Osteocyte (in vitro differentiated cells): ENCODE results near the gene KLF6. TPM values are rescaled to one million over a fixed set of nuclear protein-coding genes. Genes with fewer than 3 reads are reported as not detected.

Source experiments
- DNase-seq: peaks from one replicate; pipeline ENCODE4 v3.0.0; 2021; ENCODE audit warnings: mixed read lengths; ENCODE audit not compliant: unreplicated experiment; ENCODE audit errors: extremely low spot score
- H3K27ac Mint-ChIP-seq: one replicate; pipeline ENCODE4 v1.8.0; 2021; ENCODE audit warnings: mild to moderate bottlenecking, mixed read lengths; ENCODE audit not compliant: unreplicated experiment
- H3K27me3 Mint-ChIP-seq: one replicate; pipeline ENCODE4 v1.8.0; 2021; ENCODE audit warnings: mixed read lengths; ENCODE audit not compliant: unreplicated experiment
- H3K36me3 Mint-ChIP-seq: one replicate; pipeline ENCODE4 v1.8.0; 2021; ENCODE audit warnings: mixed read lengths; ENCODE audit not compliant: unreplicated experiment
- H3K4me1 Mint-ChIP-seq: one replicate; pipeline ENCODE4 v1.8.0; 2021; ENCODE audit warnings: mixed read lengths; ENCODE audit not compliant: unreplicated experiment
- H3K4me3 Mint-ChIP-seq: one replicate; pipeline ENCODE4 v1.8.0; 2021; ENCODE audit warnings: mild to moderate bottlenecking, moderate library complexity, mixed read lengths; ENCODE audit not compliant: unreplicated experiment
- H3K9me3 Mint-ChIP-seq: one replicate; pipeline ENCODE4 v1.8.0; 2021; ENCODE audit warnings: mixed read lengths; ENCODE audit not compliant: unreplicated experiment
- CTCF ChIP-seq: fragments of 200-600 bp; sonication (generic); IDR thresholded peaks from 2 replicates; pipeline ENCODE4 v1.5.0; 2021; ENCODE audit warnings: antibody characterized with exemption, mild to moderate bottlenecking, moderate library complexity
- total RNA-seq: library from RNA; stranded (reverse); gene quantifications from 2 replicates; pipeline ENCODE4 v1.2.1, GENCODE V29; 2021

KLF6 gene
- total RNA-seq, 1 donor from 2014 or later = 341 TPM

- TF ChIP-seq CTCF = no peak
- Mint-ChIP-seq H3K4me1 (peaks cover 49% of the 10 kb centered on the region), H3K9me3 (no peaks in the 10 kb centered on the region), H3K36me3 (peaks cover 54% of the 10 kb centered on the region), H3K4me3 (peak overlapping the region; percentile 97), H3K27ac (peak overlapping the region; percentile 99), H3K27me3 (no peaks in the 10 kb centered on the region)
- DNase-seq = no peak
These were observed 1.2 kb downstream of the KLF6 start for GRCh38 chr10:3783682-3784432.

GRCh38 chr10:3783316-3783681, 1.7 kb downstream of the KLF6 start:
- Mint-ChIP-seq H3K4me1 (peaks cover 54% of the 10 kb centered on the region), H3K9me3 (no peaks in the 10 kb centered on the region), H3K27me3 (no peaks in the 10 kb centered on the region), H3K4me3 (peak overlapping the region; percentile 97), H3K27ac (peak overlapping the region; percentile 99), H3K36me3 (peaks cover 60% of the 10 kb centered on the region)
- TF ChIP-seq CTCF = no peak
- no peak for DNase-seq

- no peaks in the 10 kb centered on the region for H3K9me3 Mint-ChIP-seq
- TF ChIP-seq CTCF = no peak
- H3K27ac Mint-ChIP-seq = peak overlapping the region; percentile 99
- peak overlapping the region; percentile 97 for H3K4me3 Mint-ChIP-seq
- H3K27me3 Mint-ChIP-seq = no peaks in the 10 kb centered on the region
- no peak for DNase-seq
- peaks cover 61% of the 10 kb centered on the region for H3K4me1 Mint-ChIP-seq
- peaks cover 66% of the 10 kb centered on the region for H3K36me3 Mint-ChIP-seq
These were observed 2.3 kb downstream of the KLF6 start for GRCh38 chr10:3782451-3783315.

- TF ChIP-seq CTCF = no peak
- Mint-ChIP-seq H3K9me3 (no peaks in the 10 kb centered on the region), H3K4me1 (peaks cover 62% of the 10 kb centered on the region), H3K36me3 (peaks cover 71% of the 10 kb centered on the region), H3K27me3 (no peaks in the 10 kb centered on the region), H3K4me3 (peak overlapping the region; percentile 97), H3K27ac (peak overlapping the region; percentile 99)
- no peak for DNase-seq
These were observed 2.9 kb downstream of the KLF6 start for GRCh38 chr10:3782146-3782450.

DNA sequence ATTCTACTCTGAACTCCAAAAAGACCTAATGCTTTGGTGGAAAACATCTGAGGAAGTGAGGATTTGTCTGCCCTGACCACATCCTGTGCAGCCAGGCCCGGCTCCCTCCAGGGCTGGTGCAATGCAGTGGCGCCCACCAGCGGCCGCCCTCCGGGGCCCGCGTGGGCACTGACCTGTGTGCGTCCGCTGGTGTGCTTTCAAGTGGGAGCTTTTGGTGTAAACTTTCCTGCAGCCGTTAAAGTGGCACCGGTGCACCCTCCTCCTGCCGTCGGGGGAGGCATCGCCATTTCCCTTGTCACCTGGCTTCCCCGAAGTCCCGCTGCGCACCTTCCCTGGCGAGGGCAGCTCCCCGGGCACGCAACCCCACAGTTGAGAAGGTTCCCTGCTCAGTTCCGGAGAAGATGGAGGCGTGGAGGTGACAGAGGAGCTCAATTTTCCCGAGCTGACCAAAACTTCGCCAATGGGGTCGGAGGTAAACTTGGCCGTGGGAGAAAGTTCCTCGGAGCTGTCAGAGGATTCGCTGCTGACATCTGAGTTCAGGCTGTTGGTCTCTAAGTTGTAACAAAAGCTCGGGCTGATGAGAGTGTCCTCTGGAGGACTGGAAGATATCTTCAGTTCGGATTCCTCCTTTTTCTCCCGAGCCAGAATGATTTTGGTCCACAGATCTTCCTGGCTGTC, 3.4 kb downstream of the KLF6 start:
- peaks cover 62% of the 10 kb centered on the region for H3K4me1 Mint-ChIP-seq
- TF ChIP-seq CTCF = peak; percentile 58
- H3K27me3 Mint-ChIP-seq = no peaks in the 10 kb centered on the region
- H3K27ac Mint-ChIP-seq = peak overlapping the region; percentile 99
- no peak for DNase-seq
- peak overlapping the region; percentile 97 for H3K4me3 Mint-ChIP-seq
- no peaks in the 10 kb centered on the region for H3K9me3 Mint-ChIP-seq
- peaks cover 76% of the 10 kb centered on the region for H3K36me3 Mint-ChIP-seq
